Measurements from ENCODE around the gene KCNIP4.

KCNIP4 gene

GRCh38 chr4:21680326-21680898, 268.2 kb downstream of the KCNIP4 start:
- DNase-seq = no peak

- no peak for DNase-seq
Measured at GRCh38 chr4:21678711-21679110, 269.9 kb downstream of the KCNIP4 start.

DNA sequence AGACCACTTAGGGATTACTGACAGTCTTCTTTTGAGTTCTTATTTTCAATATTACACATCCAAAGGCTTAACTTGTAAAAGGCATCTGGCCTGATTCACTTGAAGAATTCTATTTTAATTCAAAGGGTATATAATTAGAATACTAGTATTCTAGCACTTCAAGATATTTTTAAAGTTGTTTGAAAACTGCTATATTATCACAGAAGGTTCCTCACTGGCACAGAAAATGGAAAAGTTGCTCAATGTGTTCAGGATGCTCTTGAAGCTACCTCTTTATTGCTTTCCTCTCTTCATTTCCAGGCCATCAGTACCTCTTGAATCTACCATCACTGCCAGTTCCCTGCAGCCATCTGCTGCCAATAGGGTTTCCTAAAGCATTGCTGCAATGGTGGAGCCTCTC, 271.4 kb downstream of the KCNIP4 start:
- DNase-seq = no peak

- DNase-seq = no peak
Measured at GRCh38 chr4:21664355-21664754, 284.2 kb downstream of the KCNIP4 start.

DNA sequence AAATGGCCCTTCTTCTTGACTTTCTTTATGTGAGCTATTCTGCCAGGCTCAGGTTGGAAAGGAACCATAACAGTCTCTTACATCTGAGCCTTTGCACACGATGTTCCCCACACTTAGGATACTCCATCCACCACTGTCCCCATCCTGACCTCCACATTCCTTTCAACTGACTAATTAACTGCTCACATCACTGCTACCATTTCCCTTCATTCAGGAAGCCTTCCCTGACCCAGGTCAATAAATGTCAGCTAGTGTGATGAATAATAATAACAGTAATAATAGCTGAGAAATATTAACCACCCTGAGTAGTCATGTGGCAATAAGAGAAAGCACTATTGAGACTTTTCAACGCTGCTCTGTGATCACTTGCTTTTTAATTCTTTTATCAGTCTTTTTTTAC, 291.7 kb downstream of the KCNIP4 start:
- peak; percentile 1 for DNase-seq

GRCh38 chr4:21655031-21655430, 293.5 kb downstream of the KCNIP4 start:
- no peak for DNase-seq

DNA sequence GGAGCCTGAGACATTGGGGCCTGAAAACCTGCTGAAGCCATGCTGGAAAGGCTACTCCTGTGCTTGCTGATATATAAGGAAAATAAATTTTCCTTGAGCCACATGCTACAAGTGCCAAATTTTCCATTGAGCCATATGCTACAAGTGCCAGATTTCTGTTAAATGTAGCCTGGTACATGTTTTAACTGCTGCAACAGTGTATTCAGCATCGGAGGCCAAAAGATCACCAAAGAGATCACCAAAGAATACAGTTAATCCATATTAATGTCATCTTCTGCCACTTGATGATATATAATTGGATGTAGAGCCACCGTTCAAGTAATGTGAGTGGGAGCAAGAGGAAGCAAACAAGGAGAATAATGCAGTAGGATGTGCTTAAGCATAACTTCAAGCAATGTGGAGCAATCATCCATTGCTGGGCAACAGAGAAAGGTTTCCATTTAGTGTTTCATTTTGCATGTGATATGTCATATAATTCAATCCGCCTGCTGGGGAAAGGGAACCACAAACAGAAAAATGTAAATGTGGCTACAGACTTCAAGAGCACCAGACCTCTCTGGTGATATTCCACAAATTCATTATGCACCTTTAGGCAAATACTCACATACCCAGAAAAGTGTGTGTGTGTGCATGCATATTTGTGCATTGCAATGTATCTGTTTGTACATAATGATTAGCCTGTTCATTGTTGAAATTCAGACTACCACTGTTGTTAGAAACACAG, 295.9 kb downstream of the KCNIP4 start:
- no peak for DNase-seq

DNA sequence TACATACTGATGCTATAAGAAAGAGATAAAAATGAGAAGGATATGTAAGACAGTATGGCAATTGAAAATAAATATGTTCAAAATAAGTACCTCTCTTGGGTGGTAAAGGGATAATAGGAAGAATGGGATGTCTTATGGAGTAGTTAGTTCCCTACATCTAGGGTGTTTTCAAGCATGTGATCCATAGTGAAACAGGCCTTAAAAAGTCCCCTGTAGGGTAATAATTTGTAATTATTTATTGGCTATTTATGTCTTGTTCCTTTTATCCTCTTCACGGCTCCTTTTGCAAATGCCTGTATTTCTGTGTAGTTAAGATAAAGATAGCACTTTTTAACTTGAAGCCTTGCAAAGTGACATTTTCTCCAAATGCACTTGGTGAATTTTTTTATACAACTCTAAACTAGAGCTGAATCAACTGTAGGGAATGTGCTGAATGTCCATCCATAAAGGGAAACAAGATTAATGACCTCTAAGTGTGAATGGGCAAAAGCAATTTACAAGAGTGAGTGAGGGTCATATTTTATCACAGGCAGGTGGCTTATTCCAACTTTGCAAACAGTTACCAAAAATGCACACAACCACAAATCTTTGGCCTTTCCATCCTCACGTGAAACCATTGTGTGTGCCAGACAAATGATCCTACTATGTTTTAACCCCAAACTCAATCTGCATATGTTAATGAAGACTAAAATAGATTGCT, 299.0 kb downstream of the KCNIP4 start:
- DNase-seq = no peak

GRCh38 chr4:21645776-21646175, 302.8 kb downstream of the KCNIP4 start:
- no peak for DNase-seq

- no peak for DNase-seq
Measured at GRCh38 chr4:21641696-21642095, 306.9 kb downstream of the KCNIP4 start.

DNA sequence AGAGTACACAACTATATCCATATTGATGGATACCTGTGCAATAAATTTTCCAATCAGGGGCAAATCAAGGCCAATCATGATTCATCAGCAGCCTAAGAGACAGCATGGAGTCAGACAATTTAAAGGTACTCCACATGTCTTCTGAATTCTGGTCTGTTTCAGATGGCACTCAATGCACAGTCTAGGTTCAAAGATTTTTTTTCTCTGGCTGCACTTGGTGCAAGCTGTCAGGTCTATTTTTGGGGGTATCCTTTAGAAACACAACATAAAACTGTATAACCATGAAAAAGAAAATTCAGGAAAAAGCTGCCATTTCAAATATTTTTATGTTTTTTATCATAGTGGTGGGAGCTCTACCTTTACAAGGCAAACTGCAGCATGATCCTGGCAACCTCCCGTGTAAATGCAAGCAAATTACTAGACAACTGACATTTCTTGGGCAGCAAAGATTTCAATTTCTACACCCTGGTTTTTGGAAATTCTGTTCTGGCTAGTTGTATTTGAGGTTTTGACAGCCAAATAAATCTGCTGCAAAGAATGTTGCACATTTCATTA, 310.3 kb downstream of the KCNIP4 start:
- DNase-seq = no peak

DNA sequence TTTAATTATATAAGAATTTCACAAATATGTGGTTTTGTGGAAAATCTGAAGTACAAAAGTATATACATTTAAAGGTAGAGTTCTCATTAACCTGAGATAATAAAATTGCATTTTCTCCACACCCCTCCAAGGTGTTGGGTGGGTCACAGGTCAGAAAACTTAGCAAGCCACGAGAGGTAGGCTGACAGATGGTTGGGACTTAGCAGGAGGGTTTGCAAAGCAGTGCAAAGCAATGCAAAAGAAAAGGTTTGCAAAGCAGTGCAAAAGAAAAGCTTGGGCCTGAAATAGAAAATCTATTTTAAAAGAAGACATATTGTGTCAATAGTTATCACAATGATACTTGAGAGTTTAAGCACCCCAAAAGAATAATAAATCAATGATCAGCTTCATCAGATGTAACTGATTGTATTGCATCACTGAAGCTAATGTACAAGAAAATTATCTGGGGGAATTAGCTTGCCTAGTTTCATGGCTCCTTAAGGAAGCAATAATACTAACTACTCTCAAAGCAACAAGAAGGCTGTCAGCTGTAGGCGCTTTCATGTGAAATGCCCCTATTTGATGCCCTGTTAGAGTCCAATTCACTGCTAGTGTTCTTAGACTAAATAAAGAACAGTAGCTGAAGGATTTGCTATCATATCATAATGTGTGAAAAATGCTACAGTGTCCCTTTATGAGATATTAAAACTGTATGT, 319.5 kb downstream of the KCNIP4 start:
- no peak for DNase-seq

GRCh38 chr4:21628116-21628670, 320.4 kb downstream of the KCNIP4 start:
- DNase-seq = no peak

DNA sequence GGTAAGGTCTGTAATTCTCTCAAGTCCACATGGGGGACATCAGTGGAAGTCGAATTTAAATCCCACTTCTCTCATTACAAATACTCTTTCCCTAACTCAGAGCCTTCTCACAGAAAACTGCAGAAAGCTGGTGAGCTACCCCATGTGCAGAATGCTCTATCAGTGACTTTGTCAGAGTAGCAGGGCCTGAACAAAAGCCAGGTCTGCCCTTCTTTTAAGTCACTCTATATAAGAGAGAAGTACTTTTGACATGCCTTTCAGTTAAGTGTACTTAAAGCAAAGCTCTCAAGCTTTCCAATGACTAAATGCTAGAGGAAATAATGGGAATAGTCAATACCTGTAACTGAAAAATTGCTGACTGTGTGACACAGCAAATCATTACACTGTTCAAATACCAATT, 323.1 kb downstream of the KCNIP4 start:
- no peak for DNase-seq

GRCh38 chr4:21605006-21605405, 343.6 kb downstream of the KCNIP4 start:
- no peak for DNase-seq

GRCh38 chr4:21596521-21596920, 352.1 kb downstream of the KCNIP4 start:
- DNase-seq = no peak

DNA sequence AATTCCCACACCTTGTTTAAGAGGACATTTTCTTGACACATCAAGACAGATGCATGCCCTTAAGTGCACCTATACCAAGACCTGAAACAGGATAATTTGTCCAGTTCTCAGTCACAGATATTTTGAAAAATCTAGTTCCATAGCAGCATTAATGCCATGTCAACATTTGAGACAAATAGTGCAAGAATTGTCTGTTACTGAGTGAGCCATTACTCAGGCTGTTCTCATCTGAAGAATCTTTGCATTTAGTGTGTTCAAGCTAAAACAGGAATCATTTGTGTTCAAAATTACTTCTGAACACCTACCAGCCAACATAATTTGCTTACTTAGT, 354.9 kb downstream of the KCNIP4 start:
- DNase-seq = no peak

DNA sequence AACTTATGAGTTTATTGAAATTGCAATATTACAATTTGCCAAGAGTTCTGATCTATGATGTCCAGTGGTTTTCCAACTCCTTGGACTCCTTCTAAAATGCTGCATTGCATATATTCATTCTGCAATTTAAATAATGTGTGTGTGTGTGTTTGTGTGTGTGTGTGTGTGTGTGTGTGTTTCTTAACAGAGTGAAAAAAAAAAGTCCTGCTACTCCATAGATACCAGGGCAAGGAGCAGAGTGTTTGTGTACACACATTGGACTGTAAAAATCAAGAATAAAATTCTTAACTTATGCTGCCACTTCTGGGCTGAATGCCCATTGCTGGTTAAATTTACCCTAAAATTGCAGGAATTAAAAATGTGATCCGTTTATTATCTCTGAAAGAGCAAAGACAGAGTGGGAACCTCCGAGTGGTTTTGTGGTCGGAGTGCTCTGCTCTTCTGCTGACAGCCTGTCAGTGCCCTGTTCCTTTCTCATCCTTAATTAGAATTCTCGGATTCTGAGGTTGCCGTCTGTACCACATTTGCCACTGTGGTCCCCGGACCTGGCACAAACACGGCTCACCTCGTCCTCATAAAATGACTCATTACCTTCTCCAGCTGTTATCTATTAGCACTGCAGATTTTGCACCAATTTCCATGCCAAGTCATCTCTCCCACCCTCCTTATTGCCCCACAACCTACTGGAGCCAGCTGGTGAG, 355.5 kb downstream of the KCNIP4 start:
- DNase-seq = no peak

GRCh38 chr4:21577056-21577455, 371.5 kb downstream of the KCNIP4 start:
- DNase-seq = no peak

- DNase-seq = no peak
Measured at GRCh38 chr4:21571100-21571499, 377.5 kb downstream of the KCNIP4 start.

- no peak for DNase-seq
Measured at GRCh38 chr4:21569638-21570037, 378.9 kb downstream of the KCNIP4 start.

DNA sequence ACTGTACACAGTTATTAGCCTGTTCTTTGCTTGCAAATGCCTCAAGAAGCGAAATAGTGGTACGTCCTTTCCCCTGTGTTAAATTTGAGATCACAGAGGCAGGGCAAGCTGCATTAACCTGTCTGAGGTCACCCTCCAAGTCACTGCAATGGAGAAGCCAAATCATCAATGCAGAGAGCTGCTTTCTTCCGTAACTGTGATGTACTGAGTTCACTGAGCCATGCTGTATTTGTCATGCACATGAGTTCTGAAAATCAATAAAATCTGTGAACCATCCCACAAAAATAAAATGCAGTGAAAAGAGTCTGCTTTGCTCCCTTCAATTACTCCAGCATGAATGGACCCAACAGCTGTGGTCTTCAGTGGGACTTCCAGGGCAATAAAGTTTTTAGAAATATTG, 393.5 kb downstream of the KCNIP4 start:
- no peak for DNase-seq

DNA sequence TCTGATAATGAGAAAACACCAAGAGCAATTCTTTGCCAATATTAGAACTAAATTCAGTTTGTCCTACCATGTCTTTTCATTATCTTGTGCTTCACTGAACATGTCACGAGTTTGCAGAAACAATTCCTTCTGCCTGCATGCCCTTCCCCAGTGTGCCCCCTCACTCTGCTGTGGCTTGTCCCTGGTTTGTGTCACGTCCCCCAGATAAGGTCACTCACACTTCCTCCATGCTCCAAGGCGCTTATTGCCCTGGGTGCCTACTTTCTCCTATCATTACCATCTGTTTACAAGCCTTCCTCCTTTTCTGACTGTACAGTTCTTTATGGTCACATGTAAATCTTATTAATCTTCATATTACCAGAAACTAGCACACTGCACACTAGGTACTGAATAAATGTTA, 394.1 kb downstream of the KCNIP4 start:
- no peak for DNase-seq

Measured in fibroblast of upper back skin (primary cell).